RPMI8226 (cell line): ENCODE results near the gene CFHR4.
A peak's percentile ranks its signal among the peaks of the same experiment; 100 is the strongest.
"Not testable (repeated sequence)": the region's sequence is repeated elsewhere in the genome, so short reads cannot be mapped to it uniquely, and the experiment has no call there.

ENCODE experiments used
- DNase-seq: peaks from one replicate; pipeline ENCODE4 v3.0.0-alpha.2; 2015

The CFHR4 gene

GRCh38 chr1:196887515-196888239 lies at the start of gene CFHR4:
TSS of gene CFHR4 (plus strand) at chr1:196888052. CDS start at chr1:196888151, 99 bp downstream.
- no peak for DNase-seq

- DNase-seq = not testable (repeated sequence)
Observed at GRCh38 chr1:196849613-196850492, 38.0 kb upstream of the CFHR4 start.

DNA sequence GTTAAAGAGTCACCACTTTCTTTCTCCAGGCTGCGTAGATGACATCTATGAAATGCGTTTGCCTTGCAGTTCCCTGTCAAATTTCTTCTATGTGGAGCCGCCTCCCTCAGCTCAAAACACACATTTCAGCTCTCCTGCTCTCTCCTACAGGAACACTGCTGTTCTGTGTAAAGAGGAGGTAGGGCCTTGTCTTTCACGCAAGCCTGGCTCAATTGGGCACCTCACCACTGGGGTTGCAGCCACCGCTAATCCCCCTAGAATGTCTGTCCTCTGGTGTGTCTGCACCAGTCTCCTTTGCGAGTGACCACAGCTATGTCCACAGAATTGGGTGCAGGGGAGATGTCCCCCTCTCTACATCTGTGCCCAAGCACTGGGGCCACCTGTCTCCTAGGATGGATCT lies 31.8 kb upstream of the CFHR4 start:
- no peak for DNase-seq

DNA sequence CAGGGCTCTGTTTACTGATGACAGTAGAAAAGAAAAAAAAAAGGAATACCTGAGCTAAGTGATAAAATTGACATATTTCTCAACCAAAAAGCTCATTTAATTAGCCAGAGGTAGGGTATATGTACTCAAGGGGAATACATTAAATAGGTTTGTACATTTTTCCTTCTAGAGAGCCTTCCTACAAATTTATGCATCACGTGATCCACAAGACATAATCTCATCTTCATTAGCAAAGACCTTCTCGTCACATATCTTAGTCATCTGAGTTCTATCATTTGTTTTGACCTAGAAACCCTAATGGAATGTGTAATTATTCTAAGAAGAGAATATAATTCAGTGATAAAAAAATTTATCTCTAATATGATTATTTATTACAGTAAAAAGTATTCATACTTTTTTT lies 30.7 kb upstream of the CFHR4 start:
- no peak for DNase-seq

- DNase-seq = no peak
Observed at GRCh38 chr1:196858811-196859210, 29.0 kb upstream of the CFHR4 start.

GRCh38 chr1:196860323-196860884 lies 27.4 kb upstream of the CFHR4 start:
- no peak for DNase-seq

DNA sequence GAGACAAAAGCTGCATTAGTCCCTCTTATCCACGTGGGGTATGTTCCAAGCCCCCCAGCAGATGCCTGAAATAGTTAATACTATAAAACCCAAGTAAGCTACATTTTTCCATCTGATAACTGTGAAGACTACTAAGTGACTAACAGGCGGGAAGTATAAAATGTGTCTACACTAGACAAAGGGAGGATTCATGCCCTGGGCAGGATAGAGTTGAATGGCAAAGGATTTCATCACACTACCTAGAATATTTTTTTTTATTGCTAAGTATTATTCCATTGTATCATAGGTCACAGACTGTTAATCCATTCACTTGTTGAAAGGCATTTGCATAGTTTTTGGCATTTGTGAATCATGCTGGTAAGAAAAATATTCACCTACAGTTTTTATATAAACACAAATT lies 26.4 kb upstream of the CFHR4 start:
- DNase-seq = no peak

DNA sequence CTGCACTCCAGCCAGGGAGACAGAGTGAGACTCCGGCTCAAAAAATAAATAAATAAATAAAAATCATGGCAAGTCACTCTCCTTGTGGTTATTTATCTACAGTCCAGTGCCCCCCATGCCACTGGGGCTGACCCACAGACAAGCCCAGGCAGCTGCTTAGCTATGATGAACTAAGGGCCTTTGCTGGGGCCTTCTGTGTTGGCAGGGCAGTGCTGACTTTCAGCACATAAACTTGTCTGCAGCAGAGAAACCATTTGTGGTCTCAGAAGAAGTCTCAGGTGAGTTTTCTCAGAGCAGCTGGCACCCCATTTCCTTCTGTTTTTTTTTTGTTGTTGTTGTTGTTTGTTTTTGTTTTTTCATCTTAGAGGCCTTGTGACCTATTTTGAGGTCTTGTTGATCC lies 20.9 kb upstream of the CFHR4 start:
- DNase-seq = no peak

DNA sequence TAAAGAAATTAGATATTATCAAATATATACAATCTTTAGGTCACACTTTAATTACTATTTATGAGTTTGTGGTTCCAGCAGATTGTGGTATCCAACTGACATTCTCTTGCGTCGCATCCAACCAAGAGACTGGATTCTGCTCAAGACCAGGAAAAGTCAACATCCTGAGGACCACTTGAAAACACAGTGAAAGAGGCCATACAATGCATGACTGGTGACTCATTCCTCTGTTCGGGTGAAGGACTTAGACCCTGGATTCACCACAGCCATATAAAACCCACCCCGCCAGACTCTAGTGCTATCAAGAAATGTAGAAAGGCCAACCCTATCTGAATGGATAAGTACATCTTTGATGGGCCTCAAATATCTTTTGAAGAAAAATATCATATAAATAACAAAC lies 14.5 kb upstream of the CFHR4 start:
- no peak for DNase-seq

GRCh38 chr1:196875935-196876334 lies 11.9 kb upstream of the CFHR4 start:
- no peak for DNase-seq

DNA sequence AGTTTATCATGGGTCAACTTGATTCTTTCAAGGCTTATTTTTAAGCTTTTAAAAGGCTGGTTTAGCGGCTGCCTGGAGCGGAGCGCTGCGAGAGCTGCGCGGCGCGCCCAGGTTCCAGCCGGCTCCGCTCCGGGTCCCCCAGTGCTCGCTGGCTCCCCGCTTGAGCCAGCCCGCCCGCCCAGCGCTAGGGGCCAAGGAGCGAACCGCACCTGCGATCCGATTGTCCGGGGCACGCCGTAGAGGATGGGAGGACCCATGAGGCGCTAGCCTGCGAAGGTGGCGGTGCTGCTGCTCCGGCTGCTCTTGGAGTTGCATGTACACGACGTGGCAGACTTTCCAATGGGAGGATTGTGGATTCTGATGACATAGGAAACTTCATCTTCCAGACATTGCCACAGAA lies 9.9 kb upstream of the CFHR4 start:
- DNase-seq = no peak

GRCh38 chr1:196886560-196886959 lies 1.3 kb upstream of the CFHR4 start:
- DNase-seq = not testable (repeated sequence)

DNA sequence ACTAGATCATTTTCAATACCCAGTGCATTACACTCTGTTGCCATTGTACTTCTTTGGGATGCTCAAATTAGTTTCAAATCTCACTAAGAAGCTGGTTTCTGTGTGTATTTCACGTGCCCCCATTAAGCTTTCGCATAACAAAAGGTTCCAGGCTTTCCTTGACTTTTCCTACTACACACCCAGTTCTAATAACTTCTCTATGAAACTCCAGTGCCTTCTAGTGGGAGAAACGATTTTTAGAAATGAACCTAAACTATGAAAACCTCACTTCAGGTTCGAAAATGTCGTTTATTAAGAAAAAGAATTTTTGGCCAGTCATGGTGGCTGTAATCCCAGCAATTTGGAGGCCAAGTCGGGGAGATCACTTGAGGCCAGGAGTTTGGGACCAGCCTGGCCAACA lies 2.8 kb downstream of the CFHR4 start:
- no peak for DNase-seq

DNA sequence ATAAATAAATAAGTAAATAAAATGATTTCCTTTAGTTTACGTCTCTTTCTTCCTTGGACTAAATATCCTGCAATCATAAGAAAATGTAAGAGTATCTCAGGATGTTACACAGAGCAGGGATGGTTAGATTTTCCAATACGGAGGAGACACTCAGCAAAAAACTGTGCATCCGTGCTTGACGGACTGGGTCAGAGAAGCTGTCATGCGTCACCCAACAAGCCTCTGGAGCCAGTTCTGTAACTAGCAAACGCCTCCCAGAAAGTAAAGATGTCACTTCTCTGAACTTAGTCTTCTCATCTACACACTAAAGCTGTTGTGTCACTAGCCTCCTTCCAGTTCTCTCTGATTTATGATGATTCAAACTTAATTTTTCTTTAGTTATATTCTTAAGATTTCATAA lies 3.4 kb downstream of the CFHR4 start:
- DNase-seq = no peak

DNA sequence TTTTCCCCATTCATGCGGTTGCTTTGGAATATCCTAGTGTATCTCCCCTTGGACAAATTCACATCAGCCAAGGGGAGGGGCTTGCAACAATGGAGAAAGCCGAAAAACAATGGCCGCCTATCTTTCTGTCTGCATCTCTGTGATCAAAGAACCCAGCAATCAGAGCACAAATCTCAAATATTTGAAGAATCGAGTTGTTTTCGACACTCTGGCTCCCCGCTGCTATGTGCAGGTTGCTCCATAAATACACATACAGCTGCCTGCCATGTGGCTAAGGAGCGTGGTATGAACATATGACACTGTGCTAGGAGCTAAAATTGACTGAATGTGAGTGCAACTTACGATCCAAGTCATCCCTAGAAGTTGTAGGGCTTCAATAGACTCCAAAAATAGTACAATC lies 8.5 kb downstream of the CFHR4 start:
- DNase-seq = no peak

- no peak for DNase-seq
Observed at GRCh38 chr1:196897158-196897828, 9.4 kb downstream of the CFHR4 start.

GRCh38 chr1:196902344-196902743 lies 14.5 kb downstream of the CFHR4 start:
- DNase-seq = no peak

DNA sequence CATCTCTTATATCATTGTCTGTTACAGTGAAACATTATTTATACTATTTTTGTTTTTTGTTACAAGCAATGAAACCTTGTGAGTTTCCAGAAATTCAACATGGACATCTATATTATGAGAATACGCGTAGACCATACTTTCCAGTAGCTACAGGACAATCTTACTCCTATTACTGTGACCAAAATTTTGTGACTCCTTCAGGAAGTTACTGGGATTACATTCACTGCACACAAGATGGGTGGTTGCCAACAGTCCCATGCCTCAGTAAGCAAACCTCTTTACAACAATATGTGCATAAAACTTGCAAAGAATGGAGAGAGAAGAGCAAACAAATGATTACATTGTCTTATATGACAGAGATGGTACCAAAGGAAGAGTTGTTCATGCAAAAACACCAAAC lies 22.4 kb downstream of the CFHR4 start:
- DNase-seq = no peak

- not testable (repeated sequence) for DNase-seq
Observed at GRCh38 chr1:196912283-196912682, 24.4 kb downstream of the CFHR4 start.

DNA sequence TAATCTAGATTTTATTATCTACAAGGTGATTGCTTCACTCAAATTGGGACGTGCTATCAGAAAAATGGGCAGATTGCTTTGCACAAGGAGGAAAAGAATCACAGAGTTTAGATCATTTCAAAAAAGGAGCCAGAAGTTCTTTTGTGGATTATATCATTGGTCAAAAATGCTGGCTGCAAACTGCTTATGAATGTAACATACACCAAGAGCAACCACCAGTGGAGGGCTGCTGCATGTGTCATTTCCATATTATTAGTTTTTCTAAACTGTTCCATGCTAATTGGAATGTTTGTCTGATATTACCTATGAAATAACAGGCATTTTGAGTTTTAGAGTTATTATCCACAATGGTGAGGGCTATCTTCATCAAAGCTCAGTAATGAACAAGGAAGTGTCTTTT lies 39.0 kb downstream of the CFHR4 start:
- not testable (repeated sequence) for DNase-seq

DNA sequence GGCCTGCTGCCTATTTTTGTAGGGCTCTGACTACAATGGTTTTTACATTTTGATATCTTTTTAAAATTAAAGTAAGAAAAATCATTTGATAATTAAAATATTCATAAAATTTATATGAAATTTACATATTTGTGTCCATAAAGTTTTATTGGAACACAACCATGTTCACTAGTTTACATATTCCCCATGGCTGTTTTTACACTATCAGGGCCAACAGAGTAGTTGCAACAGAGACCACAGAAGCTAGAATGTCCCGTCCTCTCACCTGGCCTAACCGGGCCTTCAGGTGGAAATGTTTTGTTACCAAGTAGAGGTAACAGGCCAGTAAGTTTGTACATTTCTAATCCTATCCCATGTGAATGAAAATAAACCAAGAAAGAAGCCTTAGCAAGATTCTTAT lies 45.0 kb downstream of the CFHR4 start:
- DNase-seq = peak; percentile 25

DNA sequence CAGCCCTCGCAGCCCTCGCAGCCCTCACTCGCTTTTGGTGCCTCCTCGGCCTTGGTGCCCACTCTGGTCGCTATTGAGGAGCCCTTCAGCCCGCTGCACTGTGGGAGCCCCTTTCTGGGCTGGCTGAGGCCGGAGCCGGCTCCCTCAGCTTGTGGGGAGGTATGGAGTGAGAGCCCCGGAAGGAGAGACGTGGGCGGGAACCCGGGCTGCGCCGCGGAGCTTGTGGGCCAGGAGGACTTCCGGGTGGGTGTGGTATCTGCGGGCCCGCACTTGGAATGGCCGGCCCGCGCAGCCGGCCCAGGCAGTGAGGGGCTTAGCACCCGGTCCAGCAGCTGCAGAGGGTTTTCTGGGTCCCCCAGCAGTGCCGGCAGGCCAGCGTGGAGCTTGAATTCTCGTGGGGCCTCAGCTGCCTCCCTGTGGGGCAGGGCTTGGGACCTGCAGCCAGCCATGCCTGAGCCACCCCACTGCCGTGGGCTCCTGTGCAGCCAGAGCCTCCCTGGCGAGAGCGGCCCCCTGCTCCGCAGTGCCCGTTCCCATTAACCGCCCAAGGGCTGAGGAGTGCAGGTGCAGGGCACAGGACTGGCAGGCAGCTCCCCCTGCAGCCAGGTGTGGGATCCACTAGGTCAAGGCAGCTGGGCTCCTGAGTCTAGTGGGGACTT lies 45.8 kb downstream of the CFHR4 start:
- peak; percentile 87 for DNase-seq

GRCh38 chr1:196941474-196941873 lies 53.6 kb downstream of the CFHR4 start:
- peak; percentile 15 for DNase-seq
